ENCODE measurements around the gene CD46.
"Not testable (repeated sequence)": the region's sequence is repeated elsewhere in the genome, so short reads cannot be mapped to it uniquely, and the experiment has no call there.

Gene CD46

GRCh38 chr1:207751790-207752455, at the start of gene CD46:
Gene CD46 (plus strand): TSS chr1:207752054. CDS start chr1:207752213, 159 bp downstream.
- DNase-seq = peak; percentile 94

GRCh38 chr1:207702317-207702716, 49.5 kb upstream of the CD46 start:
- DNase-seq = no peak

GRCh38 chr1:207703712-207704111, 48.1 kb upstream of the CD46 start:
- DNase-seq = no peak

- not testable (repeated sequence) for DNase-seq
Observed at GRCh38 chr1:207708004-207708403, 43.9 kb upstream of the CD46 start.

- DNase-seq = peak; percentile 7
Observed at GRCh38 chr1:207711285-207711684, 40.6 kb upstream of the CD46 start.

- not testable (repeated sequence) for DNase-seq
Observed at GRCh38 chr1:207712701-207713100, 39.2 kb upstream of the CD46 start.

GRCh38 chr1:207713529-207713928, 38.3 kb upstream of the CD46 start:
- no peak for DNase-seq

GRCh38 chr1:207719234-207719633, 32.6 kb upstream of the CD46 start:
- DNase-seq = no peak

GRCh38 chr1:207728200-207728858, 23.5 kb upstream of the CD46 start:
- DNase-seq = not testable (repeated sequence)

- DNase-seq = not testable (repeated sequence)
Observed at GRCh38 chr1:207737503-207738157, 14.2 kb upstream of the CD46 start.

GRCh38 chr1:207738158-207738659, 13.6 kb upstream of the CD46 start:
- peak; percentile 37 for DNase-seq

GRCh38 chr1:207740207-207740606, 11.6 kb upstream of the CD46 start:
- no peak for DNase-seq

- no peak for DNase-seq
Observed at GRCh38 chr1:207742850-207743555, 8.9 kb upstream of the CD46 start.

- no peak for DNase-seq
Observed at GRCh38 chr1:207744000-207744534, 7.8 kb upstream of the CD46 start.

- no peak for DNase-seq
Observed at GRCh38 chr1:207745285-207745684, 6.6 kb upstream of the CD46 start.

- no peak for DNase-seq
Observed at GRCh38 chr1:207745839-207746767, 5.8 kb upstream of the CD46 start.

- DNase-seq = no peak
Observed at GRCh38 chr1:207747627-207748492, 4.0 kb upstream of the CD46 start.

GRCh38 chr1:207748737-207749528, 2.9 kb upstream of the CD46 start:
- peak; percentile 27 for DNase-seq

GRCh38 chr1:207750631-207751305, 1.1 kb upstream of the CD46 start:
- DNase-seq = no peak

Data from CD4-positive, alpha-beta T cell treated with Interleukin-10 for 1 hour (primary cell).